Stimulated activated CD8-positive, alpha-beta memory T cell treated with anti-CD3 and anti-CD28 coated beads, Interleukin-4, amount 100 ng/mL, for 24 hours (primary cell): ENCODE data around the gene C17orf67.

ENCODE experiments used
- DNase-seq: peaks from one replicate; pipeline ENCODE4 v3.0.0-alpha.2; 2020; ENCODE audit warnings: low read depth

The C17orf67 gene

GRCh38 chr17:56833057-56833808 is 487 bp downstream of the C17orf67 start:
- peak; percentile 44 for DNase-seq

GRCh38 chr17:56832446-56832845 is 1.3 kb downstream of the C17orf67 start:
- DNase-seq = no peak

GRCh38 chr17:56831369-56832095 is 2.2 kb downstream of the C17orf67 start:
- DNase-seq = no peak

- no peak for DNase-seq
Observed at GRCh38 chr17:56830726-56831368, 2.9 kb downstream of the C17orf67 start.

- no peak for DNase-seq
Observed at GRCh38 chr17:56826611-56827414, 6.9 kb downstream of the C17orf67 start.

- no peak for DNase-seq
Observed at GRCh38 chr17:56824503-56824902, 9.2 kb downstream of the C17orf67 start.

- DNase-seq = no peak
Observed at GRCh38 chr17:56823848-56824247, 9.9 kb downstream of the C17orf67 start.

- DNase-seq = no peak
Observed at GRCh38 chr17:56822725-56823124, 11.0 kb downstream of the C17orf67 start.

- no peak for DNase-seq
Observed at GRCh38 chr17:56821847-56822534, 11.7 kb downstream of the C17orf67 start.

GRCh38 chr17:56820207-56820606 is 13.5 kb downstream of the C17orf67 start:
- no peak for DNase-seq

- DNase-seq = peak; percentile 56
Observed at GRCh38 chr17:56819431-56820145, 14.1 kb downstream of the C17orf67 start.

GRCh38 chr17:56819030-56819429 is 14.7 kb downstream of the C17orf67 start:
- DNase-seq = no peak

- DNase-seq = no peak
Observed at GRCh38 chr17:56817066-56817465, 16.7 kb downstream of the C17orf67 start.

- no peak for DNase-seq
Observed at GRCh38 chr17:56815711-56816110, 18.0 kb downstream of the C17orf67 start.

- no peak for DNase-seq
Observed at GRCh38 chr17:56812901-56813388, 20.8 kb downstream of the C17orf67 start.

GRCh38 chr17:56810891-56811775 is 22.6 kb downstream of the C17orf67 start:
- DNase-seq = no peak

- no peak for DNase-seq
Observed at GRCh38 chr17:56810343-56810742, 23.4 kb downstream of the C17orf67 start.

GRCh38 chr17:56809820-56810179 is 23.9 kb downstream of the C17orf67 start:
- no peak for DNase-seq

- DNase-seq = no peak
Observed at GRCh38 chr17:56809106-56809819, 24.5 kb downstream of the C17orf67 start.
